K562 (cell line): Measurements from ENCODE around the gene ME3. TPM values are rescaled to one million over a fixed set of nuclear protein-coding genes. Genes with fewer than 3 reads are reported as not detected.
A peak's percentile ranks its signal among the peaks of the same experiment; 100 is the strongest.

Experiments used
- CEBPB ChIP-seq: fragments of 450-650 bp; IDR thresholded peaks from 2 replicates; pipeline ENCODE4 v1.6.1; 2016; ENCODE audit warnings: missing genetic modification characterization, missing compliant biosample characterization
- CEBPG ChIP-seq, 3 experiments: fragments of 200-800 bp in 1 of 3; sonication (Bioruptor generic) in 1 of 3; sonication (generic) in 1 of 3; formaldehyde crosslinking in 1 of 3; IDR thresholded peaks in 2 of 3; conservative IDR thresholded peaks in 1 of 3; 2 replicates each; pipeline versions ENCODE4 v1.6.1 to v1.8.0; 2016 to 2022; ENCODE audit warnings: missing compliant biosample characterization in 2 of 3, missing genetic modification characterization in 2 of 3, mild to moderate bottlenecking in 1 of 3, missing genetic modification reagents in 1 of 3
- L3MBTL2 ChIP-seq: fragments of 450-650 bp; IDR thresholded peaks from 2 replicates; pipeline ENCODE4 v1.6.1; 2016; ENCODE audit warnings: mild to moderate bottlenecking, moderate library complexity
- LEF1 ChIP-seq: fragments of 450-650 bp; IDR thresholded peaks from 2 replicates; pipeline ENCODE4 v1.6.1; 2016; ENCODE audit warnings: mild to moderate bottlenecking
- PBX2 ChIP-seq, 2 experiments: IDR thresholded peaks in 1 of 2; conservative IDR thresholded peaks in 1 of 2; 2 replicates each; pipeline ENCODE4 v1.6.1; 2016; ENCODE audit warnings: low read depth in 2 of 2, mild to moderate bottlenecking in 1 of 2, missing compliant biosample characterization in 1 of 2, missing genetic modification characterization in 1 of 2, moderate library complexity in 1 of 2
- POLR3A ChIP-seq: IDR thresholded peaks from 2 replicates; pipeline ENCODE4 v1.6.1; 2011; ENCODE audit warnings: borderline replicate concordance, mild to moderate bottlenecking, moderate library complexity; ENCODE audit not compliant: insufficient read length, insufficient read depth; ENCODE audit errors: extremely low read depth
- PTTG1 ChIP-seq: fragments of 450-650 bp; IDR thresholded peaks from 2 replicates; pipeline ENCODE4 v1.6.1; 2016; ENCODE audit warnings: low read depth, mild to moderate bottlenecking, missing genetic modification characterization, missing compliant biosample characterization
- RREB1 ChIP-seq: fragments of 250-450 bp; sonication (Bioruptor Pico); IDR thresholded peaks from 2 replicates; pipeline ENCODE4 v1.4.0; 2020
- SP2 ChIP-seq: IDR thresholded peaks from 2 replicates; pipeline ENCODE4 v1.6.1; 2011; ENCODE audit warnings: mild to moderate bottlenecking, low read depth, low read length, moderate library complexity; ENCODE audit not compliant: poor library complexity, severe bottlenecking; ENCODE audit errors: extremely low read depth
- ZC3H11A ChIP-seq: IDR thresholded peaks from 2 replicates; pipeline ENCODE4 v1.6.1; 2012; ENCODE audit warnings: low read depth, low read length, improper control_type of control experiment
- ZFP36 ChIP-seq: fragments of 150-350 bp; IDR thresholded peaks from 2 replicates; pipeline ENCODE4 v1.6.1; 2018; ENCODE audit warnings: low read length, low read depth; ENCODE audit not compliant: partially characterized antibody
- ZKSCAN1 ChIP-seq: fragments of 150-350 bp; IDR thresholded peaks from 2 replicates; pipeline ENCODE4 v1.6.1; 2016; ENCODE audit warnings: low read depth, low read length
- polyA plus RNA-seq, 8 experiments: library from polyadenylated mRNA; depleted of rRNA in 4 of 8; stranded (reverse) in 5 of 8; unstranded in 3 of 8; fragments of >200 nt; fragmentation: Nextera tagmentation in 2 of 8; fragmentation: Illumina TruSeq in 1 of 8; extraction: Ambion mirVana in 2 of 8; extraction: Trizol in 1 of 8; gene quantifications; 2 replicates each; pipeline versions ENCODE4 v1.2.1 to v1.2.3, GENCODE V29; 2011 to 2014; ENCODE audit warnings: inconsistent platforms in 1 of 8, missing spikeins in 1 of 8
- total RNA-seq, 7 experiments: library from RNA; depleted of rRNA in 6 of 7; stranded (reverse); fragments of >200 nt in 6 of 7; fragmentation: Illumina TruSeq in 2 of 7; extraction: Trizol in 2 of 7; gene quantifications; 2 replicates each; pipeline versions ENCODE4 v1.2.1 to v1.2.3, GENCODE V29; 2011 to 2021; ENCODE audit warnings: low replicate concordance in 1 of 7
- TF ChIP-seq, protein P1 (sequence below): fragments of 250-450 bp; sonication (Bioruptor Pico); IDR thresholded peaks from 2 replicates; pipeline ENCODE4 v1.9.0; 2021; ENCODE audit warnings: mild to moderate bottlenecking
- TF ChIP-seq, protein P2 (sequence below): fragments of 450-650 bp; IDR thresholded peaks from 2 replicates; pipeline ENCODE4 v1.7.0; 2016; ENCODE audit warnings: borderline replicate concordance

Gene ME3
- total and polyA plus RNA-seq, 9 of the 15 experiments (the other 6 are each of a cell fraction or from before 2014, with no cell fraction given) = not detected

DNA sequence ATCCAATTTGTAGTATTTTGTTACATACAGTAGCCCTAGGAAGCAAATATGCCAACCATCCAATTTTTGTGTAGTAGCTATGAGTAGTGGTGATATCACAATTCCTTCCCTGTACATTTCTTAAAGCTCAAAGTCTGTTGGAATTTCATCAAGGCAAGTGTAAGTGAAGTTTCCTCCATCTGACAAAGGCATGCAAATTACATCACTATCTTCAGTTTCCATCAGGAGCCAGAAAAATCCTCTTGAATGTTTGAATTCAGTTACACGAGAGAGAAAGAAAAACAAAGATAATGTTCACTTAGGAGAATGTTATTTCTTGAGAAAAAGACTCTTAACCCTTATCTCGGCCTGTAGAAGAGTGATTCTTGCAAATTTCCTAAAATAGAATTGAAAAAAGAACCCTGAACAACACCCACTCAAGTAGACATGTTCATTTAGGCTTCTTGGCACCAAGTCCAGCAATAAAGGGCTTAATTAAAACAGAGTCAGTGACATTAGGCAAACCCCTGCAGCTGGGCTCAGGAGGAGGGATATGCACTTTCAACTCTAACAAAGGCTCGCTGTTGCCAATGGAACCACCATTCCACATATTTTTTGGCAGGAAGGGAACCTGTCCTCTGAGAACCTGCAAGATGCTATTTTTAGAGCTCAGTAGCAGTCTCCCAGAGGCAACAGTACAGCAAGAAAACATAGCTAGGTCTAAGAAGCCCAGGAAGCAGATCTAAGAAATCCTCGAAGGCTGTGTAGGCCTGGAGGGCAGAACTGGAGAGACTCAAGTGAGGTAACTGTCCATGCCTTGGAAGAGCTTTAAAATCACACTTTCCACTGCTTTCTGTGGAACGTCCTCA, 153.1 kb downstream of the ME3 start (continued):
- TF ChIP-seq PBX2 (CRISPR knock-in tag; IDR thresholded peaks at IDR 0.05; ENCODE audit: low read depth) (no peak), PBX2 (tag; conservative IDR thresholded peaks at IDR 0.05; ENCODE audit: low read depth) (no peak), RREB1 (CRISPR knock-in tag) (no peak), CEBPB (no peak), SP2 (no peak), PTTG1 (tag) (no peak), ZKSCAN1 (no peak), ZC3H11A (no peak), ZFP36 (no peak), CEBPG (CRISPR knock-in tag; IDR thresholded peaks at IDR 0.05) (no peak), CEBPG (tag; conservative IDR thresholded peaks at IDR 0.05 in 1 of 2, IDR thresholded peaks at IDR 0.05 in 1 of 2) (no peak; a peak in 1 of 4 replicates), LEF1 (peak; percentile 45; the same call in 1 of the 2 replicates), L3MBTL2 (0 out of 2 replicates have a peak, but pooled peaks have one; percentile 29), POLR3A (no peak)
- TF ChIP-seq, protein P1, sequence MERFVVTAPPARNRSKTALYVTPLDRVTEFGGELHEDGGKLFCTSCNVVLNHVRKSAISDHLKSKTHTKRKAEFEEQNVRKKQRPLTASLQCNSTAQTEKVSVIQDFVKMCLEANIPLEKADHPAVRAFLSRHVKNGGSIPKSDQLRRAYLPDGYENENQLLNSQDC (CRISPR knock-in tag) = no peak
- TF ChIP-seq, protein P2, sequence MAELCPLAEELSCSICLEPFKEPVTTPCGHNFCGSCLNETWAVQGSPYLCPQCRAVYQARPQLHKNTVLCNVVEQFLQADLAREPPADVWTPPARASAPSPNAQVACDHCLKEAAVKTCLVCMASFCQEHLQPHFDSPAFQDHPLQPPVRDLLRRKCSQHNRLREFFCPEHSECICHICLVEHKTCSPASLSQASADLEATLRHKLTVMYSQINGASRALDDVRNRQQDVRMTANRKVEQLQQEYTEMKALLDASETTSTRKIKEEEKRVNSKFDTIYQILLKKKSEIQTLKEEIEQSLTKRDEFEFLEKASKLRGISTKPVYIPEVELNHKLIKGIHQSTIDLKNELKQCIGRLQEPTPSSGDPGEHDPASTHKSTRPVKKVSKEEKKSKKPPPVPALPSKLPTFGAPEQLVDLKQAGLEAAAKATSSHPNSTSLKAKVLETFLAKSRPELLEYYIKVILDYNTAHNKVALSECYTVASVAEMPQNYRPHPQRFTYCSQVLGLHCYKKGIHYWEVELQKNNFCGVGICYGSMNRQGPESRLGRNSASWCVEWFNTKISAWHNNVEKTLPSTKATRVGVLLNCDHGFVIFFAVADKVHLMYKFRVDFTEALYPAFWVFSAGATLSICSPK = no peak
